ENCODE data around the gene AUP1. TPM values are rescaled to one million over a fixed set of nuclear protein-coding genes. Genes with fewer than 3 reads are reported as not detected.

Gene AUP1
- total RNA-seq, 1 experiment from 2014 or later, result 91.5 TPM

DNA sequence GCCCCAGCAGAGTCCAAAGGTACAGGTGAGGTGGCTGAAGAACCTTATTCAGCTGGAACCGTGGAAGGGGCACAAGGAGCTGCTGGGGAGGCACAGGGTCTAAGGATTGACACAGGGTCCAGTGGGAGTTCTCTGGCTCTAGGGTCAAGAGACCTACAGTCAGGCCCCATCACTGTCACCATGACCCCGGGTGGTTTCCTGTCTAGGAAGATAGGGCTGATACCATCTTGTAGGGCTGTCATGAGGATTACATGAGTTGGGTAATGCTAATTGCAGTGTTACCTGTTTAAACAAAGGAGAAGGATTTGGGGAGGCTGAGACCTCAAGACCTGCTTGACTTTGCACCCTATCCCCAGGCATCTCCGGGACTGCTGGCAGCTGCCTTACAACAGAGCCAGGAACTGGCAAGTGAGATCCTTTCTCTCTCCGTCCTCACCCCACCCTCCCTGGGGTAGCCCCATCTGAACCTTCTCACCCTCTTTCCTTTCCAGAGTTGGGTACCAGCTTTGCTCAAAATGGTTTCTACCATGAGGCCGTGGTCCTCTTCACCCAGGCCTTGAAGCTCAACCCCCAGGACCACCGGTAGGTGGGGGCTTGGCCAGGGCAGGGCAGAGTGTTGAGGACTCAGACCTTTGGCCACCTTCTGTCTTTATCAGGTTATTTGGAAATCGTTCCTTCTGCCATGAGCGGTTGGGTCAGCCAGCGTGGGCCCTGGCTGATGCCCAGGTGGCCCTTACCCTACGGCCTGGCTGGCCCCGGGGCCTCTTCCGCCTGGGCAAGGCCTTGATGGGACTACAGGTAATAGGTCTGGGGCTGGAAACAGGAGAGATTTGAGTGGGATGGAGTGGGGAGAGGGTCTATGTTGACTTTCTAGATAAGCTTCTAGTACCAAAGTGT lies 37.6 kb downstream of the AUP1 start:
- no peak overlapping the region for H3K27ac Mint-ChIP-seq
- no peaks in the 10 kb centered on the region for H3K79me1 ChIP-seq (ENCODE audit: insufficient read depth, low read depth, low read length, poor library complexity, severe bottlenecking)

More for the DNA sequence above, 37.6 kb downstream of the AUP1 start:
- Histone ChIP-seq H3K79me2 (ENCODE audit: insufficient read depth, low read length) (no peaks in the 10 kb centered on the region), H2BK15ac (ENCODE audit: low read depth, low read length) (no peak overlapping the region), H3K56ac (ENCODE audit: insufficient read length, low read depth, low read length) (no peak overlapping the region), H4K5ac (ENCODE audit: insufficient read length, low read depth, low read length) (no peak overlapping the region), H2BK20ac (ENCODE audit: low read depth, low read length, poor library complexity, severe bottlenecking) (no peak overlapping the region), H3K4ac (ENCODE audit: low read depth, low read length) (no peak overlapping the region), H4K8ac (replicated peaks; ENCODE audit: insufficient read length, low read depth, low read length) (no peak overlapping the region), H4K20me1 (ENCODE audit: control insufficient read depth, insufficient read depth, insufficient read length) (no peaks in the 10 kb centered on the region), H3K23ac (ENCODE audit: insufficient read length, low read depth, low read length) (no peak overlapping the region), H3K23me2 (ENCODE audit: insufficient read length, low read depth, low read length, poor library complexity, severe bottlenecking) (no peaks in the 10 kb centered on the region), H2BK12ac (ENCODE audit: insufficient read length, low read depth, low read length) (no peak overlapping the region), H2BK120ac (ENCODE audit: low read depth, low read length, poor library complexity, severe bottlenecking) (no peak overlapping the region), H4K91ac (ENCODE audit: insufficient read length, low read depth, low read length) (no peak overlapping the region), H3K9ac (ENCODE audit: extremely low read depth, insufficient read length, low read length) (no peak overlapping the region), H3K9me3 (ENCODE audit: control insufficient read depth, low read depth, low read length) (no peaks in the 10 kb centered on the region), H2AK5ac (ENCODE audit: insufficient read length, low read length) (no peak overlapping the region), H3K14ac (ENCODE audit: insufficient read depth, low read length) (no peak overlapping the region), H3K4me2 (ENCODE audit: insufficient read depth, insufficient read length, low read length) (no peak overlapping the region), H3K27me3 (ENCODE audit: insufficient read depth, low read length) (peaks cover 12% of the 10 kb centered on the region; the same call in 1 of the 2 replicates), H3K27ac (ENCODE audit: insufficient read length, low read depth, low read length) (no peak overlapping the region), H3T11ph (ENCODE audit: low read length) (no peak overlapping the region), H3K4me1 (ENCODE audit: insufficient read depth, low read length) (no peaks in the 10 kb centered on the region), H2BK5ac (ENCODE audit: insufficient read length, low read length) (no peak overlapping the region), H2AFZ (ENCODE audit: low read length) (no peak overlapping the region), H3K18ac (ENCODE audit: insufficient read length, low read depth, low read length) (no peak overlapping the region)
- Mint-ChIP-seq H3K4me1 (no peaks in the 10 kb centered on the region), H3K4me3 (no peak overlapping the region), H3K27me3 (ENCODE audit: low read depth) (peaks cover 26% of the 10 kb centered on the region), H3K9me3 (no peaks in the 10 kb centered on the region), H3K36me3 (ENCODE audit: insufficient read depth in 1 of 3, low read depth in 3 of 3) (peaks cover 28 to 53% (median 46%) of the 10 kb centered on the region in 3 experiments)
- DNase-seq, result no peak
- no CpG with 5 or more reads among the region's 12 CpGs for WGBS (ENCODE audit: extremely low coverage, insufficient read length, low lambda C conversion rate)
- TF ChIP-seq CTCF (conservative IDR thresholded peaks at IDR 0.05), result no peak

Measured in H9 (cell line).